ENCODE measurements around the gene MATN4.

MATN4 gene

DNA sequence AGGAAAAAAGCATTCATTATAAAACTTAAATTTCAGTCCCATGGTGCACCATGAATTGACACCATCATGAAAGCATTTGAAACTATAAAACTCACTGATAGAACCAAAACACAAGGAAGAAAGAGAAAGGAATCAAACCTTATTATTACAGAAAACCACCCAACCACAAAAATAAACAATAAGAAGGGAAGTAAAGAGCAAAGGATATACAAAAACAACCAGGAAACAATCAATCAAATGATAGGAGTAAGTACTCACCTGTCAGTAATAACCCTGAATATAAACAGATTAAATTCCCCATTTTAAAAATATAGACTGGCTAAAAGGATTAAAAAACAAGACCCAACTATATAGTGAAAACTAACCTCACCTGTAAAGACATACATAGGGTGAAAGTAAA, 59.5 kb downstream of the MATN4 start:
- no peak for DNase-seq (ENCODE audit: low read depth)

DNA sequence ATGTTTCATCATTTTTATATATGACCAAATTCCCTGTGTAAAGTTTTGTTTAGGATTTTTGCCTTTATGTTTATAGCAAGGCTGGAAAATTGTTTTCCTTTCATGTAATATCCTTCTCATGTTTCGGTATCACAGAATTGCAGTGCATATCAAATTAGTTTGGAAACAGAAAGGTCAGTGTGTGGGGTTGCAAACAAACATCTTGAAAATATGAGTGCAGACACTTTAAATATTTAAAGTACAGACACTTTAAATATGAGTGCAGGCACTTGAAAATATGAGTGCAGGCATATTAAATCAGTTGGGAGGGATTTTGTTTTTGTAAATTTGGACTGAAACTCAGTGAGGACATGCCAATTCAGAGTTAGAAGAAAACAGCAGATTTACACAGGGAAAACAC, 60.2 kb downstream of the MATN4 start:
- DNase-seq (ENCODE audit: low read depth): no peak

DNA sequence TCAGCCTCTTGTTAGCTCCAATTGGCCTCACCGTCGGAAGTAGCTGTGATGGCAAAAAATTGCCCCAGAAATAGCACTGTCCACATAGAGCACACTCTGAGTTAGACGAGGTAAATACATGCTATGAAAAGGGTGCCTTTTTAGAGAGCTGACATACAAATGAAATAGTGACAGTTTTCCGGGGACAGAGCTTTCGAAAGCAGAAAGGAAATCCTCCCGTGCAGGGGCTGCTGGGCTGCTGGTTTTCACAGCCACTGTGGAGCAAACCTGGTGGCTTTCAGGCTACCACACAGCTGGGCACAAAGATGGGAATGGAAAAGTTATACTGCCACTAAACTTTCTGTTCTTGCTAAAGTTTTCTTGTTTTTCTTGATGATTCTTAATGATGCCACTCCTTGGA, 62.0 kb downstream of the MATN4 start:
- DNase-seq (ENCODE audit: low read depth): no peak
